AG10803 (cell line): Measurements from ENCODE around the gene HM13.

Experiments used
- DNase-seq: peaks from one replicate; pipeline ENCODE4 v3.0.0; 2010; ENCODE audit warnings: low read depth
- H3K4me3 ChIP-seq: 2 replicates; pipeline ENCODE4 v1.5.1; 2011; ENCODE audit warnings: mild to moderate bottlenecking, low read length, control low read depth
- CTCF ChIP-seq: conservative IDR thresholded peaks from 2 replicates; pipeline ENCODE4 v1.5.1; 2011; ENCODE audit warnings: mild to moderate bottlenecking, low read length, control low read depth, inconsistent platforms

HM13 gene

GRCh38 chr20:31569163-31570020 lies 55.1 kb downstream of the HM13 start:
- peak; percentile 81 for TF ChIP-seq CTCF
- DNase-seq = peak; percentile 46
- H3K4me3 ChIP-seq = no peak overlapping the region

- no peak for TF ChIP-seq CTCF
- no peak overlapping the region for H3K4me3 ChIP-seq
- no peak for DNase-seq
Observed at GRCh38 chr20:31570021-31570463, 55.8 kb downstream of the HM13 start.

- H3K4me3 ChIP-seq = no peak overlapping the region
- no peak for TF ChIP-seq CTCF
- DNase-seq = peak; percentile 79
Observed at GRCh38 chr20:31570735-31571617, 56.7 kb downstream of the HM13 start.

GRCh38 chr20:31572042-31572700 lies 57.9 kb downstream of the HM13 start:
- H3K4me3 ChIP-seq = peak overlapping the region; percentile 49
- no peak for TF ChIP-seq CTCF
- no peak for DNase-seq

- peak overlapping the region; percentile 69 for H3K4me3 ChIP-seq
- no peak for TF ChIP-seq CTCF
- DNase-seq = peak; percentile 97
Observed at GRCh38 chr20:31572701-31573554, 58.7 kb downstream of the HM13 start.
